ENCODE results near the gene ATP13A5. TPM values are rescaled to one million over a fixed set of nuclear protein-coding genes. Genes with fewer than 3 reads are reported as not detected.

ATP13A5 gene
- total RNA-seq, 1 donor from 2014 or later, result not detected

GRCh38 chr3:193314161-193314560 lies 64.4 kb downstream of the ATP13A5 start:
- no peak for TF ChIP-seq CTCF (IDR thresholded peaks at IDR 0.05; ENCODE audit: partially characterized antibody, unreplicated experiment)
- DNase-seq, result no peak
- H3K4me1 Mint-ChIP-seq (ENCODE audit: low read depth, unreplicated experiment), result no peaks in the 10 kb centered on the region
- no peaks in the 10 kb centered on the region for H3K9me3 Mint-ChIP-seq (ENCODE audit: unreplicated experiment)
- no peak overlapping the region for H3K4me3 Mint-ChIP-seq (ENCODE audit: unreplicated experiment)
- no peak overlapping the region for H3K27ac Mint-ChIP-seq (ENCODE audit: unreplicated experiment)
- H3K36me3 Mint-ChIP-seq (ENCODE audit: unreplicated experiment), result no peaks in the 10 kb centered on the region
- H3K27me3 Mint-ChIP-seq (ENCODE audit: unreplicated experiment), result no peaks in the 10 kb centered on the region

GRCh38 chr3:193313061-193313958 lies 65.2 kb downstream of the ATP13A5 start:
- no peak for DNase-seq
- no peaks in the 10 kb centered on the region for H3K27me3 Mint-ChIP-seq (ENCODE audit: unreplicated experiment)

GRCh38 chr3:193310914-193311723 lies 67.4 kb downstream of the ATP13A5 start:
- no peak for TF ChIP-seq CTCF (IDR thresholded peaks at IDR 0.05; ENCODE audit: partially characterized antibody, unreplicated experiment)
- Mint-ChIP-seq H3K9me3 (ENCODE audit: unreplicated experiment) (no peaks in the 10 kb centered on the region), H3K4me1 (ENCODE audit: low read depth, unreplicated experiment) (peaks cover 4% of the 10 kb centered on the region), H3K27me3 (ENCODE audit: unreplicated experiment) (no peaks in the 10 kb centered on the region), H3K27ac (ENCODE audit: unreplicated experiment) (no peak overlapping the region), H3K4me3 (ENCODE audit: unreplicated experiment) (no peak overlapping the region), H3K36me3 (ENCODE audit: unreplicated experiment) (no peaks in the 10 kb centered on the region)
- no peak for DNase-seq

More at GRCh38 chr3:193313061-193313958, 65.2 kb downstream of the ATP13A5 start:
- no peak overlapping the region for H3K4me3 Mint-ChIP-seq (ENCODE audit: unreplicated experiment)
- no peaks in the 10 kb centered on the region for H3K9me3 Mint-ChIP-seq (ENCODE audit: unreplicated experiment)
- no peak for TF ChIP-seq CTCF (IDR thresholded peaks at IDR 0.05; ENCODE audit: partially characterized antibody, unreplicated experiment)
- H3K4me1 Mint-ChIP-seq (ENCODE audit: low read depth, unreplicated experiment), result no peaks in the 10 kb centered on the region
- no peaks in the 10 kb centered on the region for H3K36me3 Mint-ChIP-seq (ENCODE audit: unreplicated experiment)
- H3K27ac Mint-ChIP-seq (ENCODE audit: unreplicated experiment), result no peak overlapping the region

GRCh38 chr3:193305356-193305755 lies 73.2 kb downstream of the ATP13A5 start:
- Mint-ChIP-seq H3K4me3 (ENCODE audit: unreplicated experiment) (no peak overlapping the region), H3K4me1 (ENCODE audit: low read depth, unreplicated experiment) (peaks cover 4% of the 10 kb centered on the region), H3K36me3 (ENCODE audit: unreplicated experiment) (no peaks in the 10 kb centered on the region), H3K9me3 (ENCODE audit: unreplicated experiment) (no peaks in the 10 kb centered on the region), H3K27ac (ENCODE audit: unreplicated experiment) (no peak overlapping the region), H3K27me3 (ENCODE audit: unreplicated experiment) (no peaks in the 10 kb centered on the region)
- no peak for DNase-seq
- no peak for TF ChIP-seq CTCF (IDR thresholded peaks at IDR 0.05; ENCODE audit: partially characterized antibody, unreplicated experiment)

Data from glutamatergic neuron (in vitro differentiated cells).